Body of pancreas (tissue), 4 donors: ENCODE data around the gene SRPRB. TPM values are rescaled to one million over a fixed set of nuclear protein-coding genes. Genes with fewer than 3 reads are reported as not detected.

Experiments
- ATAC-seq: fragments of 150-250 bp; one replicate; pipeline ENCODE4 v1.9.1; 2016
- DNase-seq, 4 donors: peaks; one replicate each; pipeline ENCODE4 v3.0.0-alpha.2; 2019
- H3K27ac ChIP-seq, 4 donors: fragments of 200-600 bp; sonication (generic); 1 replicate in 3 of 4; 2 replicates in 1 of 4; pipeline versions ENCODE4 v1.5.1 to v1.6.1; 2016 to 2019; ENCODE audit warnings: mild to moderate bottlenecking in 1 of 4, mixed read lengths in 1 of 4, moderate library complexity in 1 of 4
- H3K27me3 ChIP-seq, 2 donors: fragments of 200-600 bp; sonication (generic); one replicate each; pipeline ENCODE4 v1.6.0; 2016; ENCODE audit warnings: mild to moderate bottlenecking in 1 of 2
- H3K36me3 ChIP-seq, 2 donors: fragments of 200-600 bp; sonication (generic); replicated peaks in 1 of 2; 2 replicates each; pipeline ENCODE4 v1.5.1; 2016; ENCODE audit warnings: low read depth in 2 of 2; ENCODE audit not compliant: insufficient read depth in 1 of 2
- H3K4me1 ChIP-seq: fragments of 200-600 bp; sonication (generic); one replicate; pipeline ENCODE4 v1.6.0; 2016
- H3K4me3 ChIP-seq, 2 donors: fragments of 200-600 bp; sonication (generic); 1 replicate in 1 of 2; 2 replicates in 1 of 2; pipeline ENCODE4 v1.5.1; 2016 to 2019
- H3K9me3 ChIP-seq, 3 donors: fragments of 200-600 bp; sonication (generic); 1 replicate in 2 of 3; 2 replicates in 1 of 3; pipeline ENCODE4 v1.5.1; 2016
- CTCF ChIP-seq, 7 experiments: fragments of 450-650 bp in 4 of 7; fragments of 200-600 bp in 3 of 7; sonication (generic) in 3 of 7; IDR thresholded peaks; one replicate each; pipeline ENCODE4 v1.5.1; 2016 to 2019; ENCODE audit warnings: antibody characterized with exemption in 7 of 7
- POLR2A ChIP-seq, 3 donors: fragments of 450-650 bp; IDR thresholded peaks; one replicate each; pipeline ENCODE4 v1.6.1; 2016; ENCODE audit warnings: antibody characterized with exemption in 3 of 3, mild to moderate bottlenecking in 2 of 3
- WGBS, 2 donors: methylation state at CpG; one replicate each; pipeline ENCODE4 v1.1.5; 2017; 5-methylcytosine and 5-hydroxymethylcytosine counted together
- intact Hi-C: fragments of 100-400 bp; cut with DNase I; formaldehyde crosslinking; loops from one replicate; pipeline ENCODE4 v1.15.1; 2023
- total RNA-seq, 2 donors: library from RNA; depleted of rRNA; stranded (reverse); fragments of >200 nt; gene quantifications; one replicate each; pipeline ENCODE4 v1.1.0, GENCODE V29; 2016

Gene SRPRB, protein sequence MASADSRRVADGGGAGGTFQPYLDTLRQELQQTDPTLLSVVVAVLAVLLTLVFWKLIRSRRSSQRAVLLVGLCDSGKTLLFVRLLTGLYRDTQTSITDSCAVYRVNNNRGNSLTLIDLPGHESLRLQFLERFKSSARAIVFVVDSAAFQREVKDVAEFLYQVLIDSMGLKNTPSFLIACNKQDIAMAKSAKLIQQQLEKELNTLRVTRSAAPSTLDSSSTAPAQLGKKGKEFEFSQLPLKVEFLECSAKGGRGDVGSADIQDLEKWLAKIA
- total RNA-seq, result 10 to 100 TPM; 28.3 to 39.4 TPM

GRCh38 chr3:133805702-133806475 lies at the start of gene SRPRB:
Gene SRPRB, plus strand, starts transcription at chr3:133805815. Its CDS starts 34 bp downstream, at chr3:133805849.
- Histone ChIP-seq H3K27ac (peak within 1 kb of the TSS; percentile 83 to 91 (median 88)), H3K4me1 (peaks cover 23% of the 10 kb centered on the region), H3K36me3 (peaks cover 0 to 7% of the 10 kb centered on the region in 2 donors), H3K27me3 (no peaks in the 10 kb centered on the region), H3K9me3 (no peaks in the 10 kb centered on the region), H3K4me3 (peak within 1 kb of the TSS; percentile 92 to 93)
- TF ChIP-seq POLR2A (IDR thresholded peaks at IDR 0.05) (peak; percentile 80 to 93 (median 89)), CTCF (IDR thresholded peaks at IDR 0.05) (no peak)
- intact Hi-C loops, result loop anchor here (10.0 kb wide), 1 partner anchor 141 kb away; the partner anchor contains the start of gene TOPBP1
- ATAC-seq, result peak; percentile 100
- DNase-seq, result peak; percentile 96 to 97 (median 97)
- 0% methylated on average over 26 to 53 of the region's 53 CpGs for WGBS, 2 donors

GRCh38 chr3:133756716-133757694 lies 48.6 kb upstream of the SRPRB start:
- TF ChIP-seq POLR2A (IDR thresholded peaks at IDR 0.05) (no peak), CTCF (IDR thresholded peaks at IDR 0.05) (no peak)
- Histone ChIP-seq H3K9me3 (no peaks in the 10 kb centered on the region), H3K27me3 (no peaks in the 10 kb centered on the region), H3K27ac (no peak overlapping the region), H3K4me3 (no peak overlapping the region), H3K36me3 (no peaks in the 10 kb centered on the region), H3K4me1 (peaks cover 8% of the 10 kb centered on the region)
- no peak for ATAC-seq
- WGBS, 2 donors, result 87 to 90% methylated on average over 20 of the region's 20 CpGs
- no peak for DNase-seq
- intact Hi-C loops, result no loop called here

GRCh38 chr3:133757701-133758567 lies 47.7 kb upstream of the SRPRB start:
- no peak overlapping the region for H3K4me3 ChIP-seq
- DNase-seq, result no peak
- no peaks in the 10 kb centered on the region for H3K36me3 ChIP-seq
- TF ChIP-seq POLR2A (IDR thresholded peaks at IDR 0.05) (no peak), CTCF (IDR thresholded peaks at IDR 0.05) (no peak)
- intact Hi-C loops, result no loop called here
- WGBS, 2 donors, result 69 to 80% methylated on average over 6 of the region's 6 CpGs
- no peaks in the 10 kb centered on the region for H3K9me3 ChIP-seq
- peaks cover 4% of the 10 kb centered on the region for H3K4me1 ChIP-seq
- H3K27me3 ChIP-seq, result no peaks in the 10 kb centered on the region
- no peak overlapping the region for H3K27ac ChIP-seq
- no peak for ATAC-seq

GRCh38 chr3:133758568-133758928 lies 47.1 kb upstream of the SRPRB start:
- no peak overlapping the region for H3K4me3 ChIP-seq
- H3K36me3 ChIP-seq, result no peaks in the 10 kb centered on the region
- ATAC-seq (no peak), DNase-seq (no peak)
- H3K9me3 ChIP-seq, result no peaks in the 10 kb centered on the region
- H3K27me3 ChIP-seq, result no peaks in the 10 kb centered on the region
- no peaks in the 10 kb centered on the region for H3K4me1 ChIP-seq
- TF ChIP-seq POLR2A (IDR thresholded peaks at IDR 0.05), result no peak
- no peak for TF ChIP-seq CTCF (IDR thresholded peaks at IDR 0.05)
- WGBS, 2 donors, result 83 to 93% methylated on average over 1 of the region's 1 CpG
- intact Hi-C loops, result no loop called here
- H3K27ac ChIP-seq, result no peak overlapping the region
